NCI-H1694 treated with DMSO at 0.1 percent for 48 hours (cell line): ENCODE measurements around the gene ADH5.
"Not testable (repeated sequence)": the region's sequence is repeated elsewhere in the genome, so short reads cannot be mapped to it uniquely, and the experiment has no call there.

Experiments used
- DNase-seq: peaks from one replicate; lab custom pipeline; 2025; lab: John Stamatoyannopoulos, UW

The ADH5 gene

DNA sequence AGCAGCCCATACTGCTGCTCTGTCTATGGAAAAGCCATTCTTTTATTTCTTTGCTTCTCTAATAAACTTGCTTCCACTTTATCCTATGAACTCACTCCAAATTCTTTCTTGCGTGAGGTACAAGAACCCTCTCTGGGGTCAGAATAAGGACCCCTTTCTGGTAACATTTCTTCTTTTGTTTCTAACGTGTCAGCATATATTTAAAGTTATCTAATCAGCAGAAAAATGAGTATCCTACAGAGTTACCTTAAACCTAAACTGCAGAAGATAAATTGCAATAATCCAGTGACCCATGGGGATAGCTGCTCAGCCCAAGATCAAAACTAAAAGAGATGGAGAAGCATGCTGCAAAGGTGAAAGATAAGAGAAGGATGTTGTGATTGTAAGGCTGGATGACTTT lies 4.0 kb downstream of the ADH5 start:
- DNase-seq = no peak

DNA sequence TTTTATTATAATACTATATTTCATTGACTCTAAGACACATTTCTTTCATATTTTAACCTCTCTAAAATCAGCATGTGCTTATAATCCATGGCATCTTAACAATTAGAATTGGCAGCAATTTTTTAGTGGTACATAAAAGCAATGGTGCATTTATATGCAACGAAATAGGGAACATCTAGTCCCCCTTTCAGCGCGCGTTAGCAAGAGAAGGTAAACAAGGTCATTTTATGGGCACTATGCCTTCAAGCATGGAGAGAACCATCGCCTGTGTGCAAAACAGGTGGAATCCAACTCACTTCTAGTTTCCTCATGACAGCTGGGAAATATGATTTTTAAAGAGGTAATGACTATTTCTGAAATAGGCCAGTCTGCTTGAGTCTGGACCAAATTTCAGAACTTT lies 6.4 kb downstream of the ADH5 start:
- no peak for DNase-seq

DNA sequence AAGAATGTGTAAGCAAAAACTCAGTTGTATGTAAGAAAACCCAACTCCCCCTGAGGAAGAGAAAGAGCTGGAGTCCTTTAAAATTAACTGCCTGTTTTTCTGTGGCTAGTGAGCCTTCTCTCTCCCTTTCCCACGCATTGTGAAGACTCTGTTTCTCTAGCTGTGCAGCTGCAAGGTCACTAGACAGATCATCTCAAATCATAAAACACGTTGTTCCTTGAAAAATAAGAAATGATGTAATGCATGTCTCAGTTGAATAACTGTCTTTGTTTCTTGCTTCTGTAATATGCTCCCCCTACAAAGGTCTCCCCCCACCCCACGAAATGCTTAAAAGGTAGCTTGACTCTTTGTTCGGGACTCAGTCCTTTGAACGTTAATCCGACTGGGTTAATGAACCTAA lies 7.7 kb downstream of the ADH5 start:
- DNase-seq = not testable (repeated sequence)

DNA sequence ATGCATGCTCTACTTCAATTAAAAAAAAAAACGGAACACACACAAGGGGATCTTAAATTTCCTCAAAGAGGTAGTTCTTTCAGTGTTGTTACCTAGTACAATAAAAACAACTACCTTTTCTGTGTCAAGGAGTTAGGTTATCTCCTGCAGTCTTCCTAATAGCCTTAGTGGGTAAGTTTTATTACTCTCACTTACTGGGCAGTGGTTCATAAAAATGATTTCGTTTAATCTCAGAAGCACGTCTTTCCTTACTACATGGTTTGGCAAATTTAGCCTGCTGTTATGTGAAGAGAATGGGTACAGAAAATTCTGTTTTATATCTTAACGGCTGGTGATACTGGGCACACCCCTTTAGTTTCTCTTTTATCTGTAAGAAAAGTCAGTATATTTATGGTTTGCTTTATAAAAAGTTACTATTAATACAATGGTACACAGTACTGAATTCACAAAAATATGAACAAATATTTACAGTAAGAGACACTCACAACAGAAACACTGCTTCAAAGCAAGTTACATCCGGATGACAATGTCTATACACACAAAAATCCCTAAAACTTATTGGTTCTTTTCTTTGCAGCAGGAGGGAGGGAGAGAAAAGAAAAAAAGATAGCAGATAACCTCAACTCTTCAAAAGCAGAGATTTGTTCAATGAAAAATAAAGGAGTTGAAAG lies 8.8 kb downstream of the ADH5 start:
- DNase-seq = no peak

DNA sequence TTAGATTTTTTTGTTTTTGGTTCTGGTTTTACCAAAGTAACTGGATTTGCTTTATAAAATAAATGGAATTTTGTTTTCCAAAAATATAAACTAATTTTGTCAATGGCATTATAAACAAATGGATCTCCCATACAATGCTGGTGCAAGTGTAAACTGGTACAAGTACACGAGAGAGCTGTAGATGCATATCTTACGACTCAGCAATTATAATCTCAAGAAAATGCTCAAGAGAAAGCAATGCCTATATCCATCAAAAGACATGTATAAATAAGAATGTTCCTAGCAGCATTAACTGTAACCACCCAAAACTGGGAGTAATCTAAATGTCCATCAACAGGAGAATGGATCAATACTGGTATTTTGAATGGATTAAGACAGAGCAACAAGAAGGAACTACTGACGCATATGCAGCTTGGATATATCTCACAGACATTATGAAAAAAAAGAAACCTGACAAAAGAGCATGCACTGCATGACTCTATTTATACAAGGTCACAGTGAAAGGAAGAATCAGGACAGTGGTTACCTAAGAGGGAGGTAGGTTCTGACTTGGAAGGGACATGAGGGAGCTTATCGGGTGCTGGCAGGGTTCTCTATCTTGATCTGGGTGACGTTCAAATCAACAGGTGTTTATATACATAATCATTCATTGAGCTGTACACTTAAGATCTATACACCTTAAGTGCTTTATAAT lies 9.5 kb downstream of the ADH5 start:
- DNase-seq = no peak

DNA sequence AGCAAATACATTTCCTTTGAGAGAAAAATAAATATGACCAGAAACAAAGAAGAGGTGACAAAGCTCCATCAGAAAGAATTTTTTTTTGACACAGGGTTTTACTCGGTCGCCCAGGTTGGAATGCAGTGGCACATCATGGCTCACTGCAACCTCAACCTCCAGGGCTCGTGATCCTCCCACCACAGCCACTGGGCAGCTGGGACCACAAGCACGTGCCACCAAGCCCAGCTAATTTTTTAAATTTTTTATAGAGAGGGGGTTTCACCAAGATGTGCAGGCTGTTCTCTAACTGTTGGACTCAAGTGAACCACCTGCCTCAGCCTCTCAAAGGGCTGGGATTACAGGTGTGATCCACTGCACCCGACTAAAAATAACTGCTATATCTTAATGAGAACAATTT lies 10.3 kb downstream of the ADH5 start:
- no peak for DNase-seq

DNA sequence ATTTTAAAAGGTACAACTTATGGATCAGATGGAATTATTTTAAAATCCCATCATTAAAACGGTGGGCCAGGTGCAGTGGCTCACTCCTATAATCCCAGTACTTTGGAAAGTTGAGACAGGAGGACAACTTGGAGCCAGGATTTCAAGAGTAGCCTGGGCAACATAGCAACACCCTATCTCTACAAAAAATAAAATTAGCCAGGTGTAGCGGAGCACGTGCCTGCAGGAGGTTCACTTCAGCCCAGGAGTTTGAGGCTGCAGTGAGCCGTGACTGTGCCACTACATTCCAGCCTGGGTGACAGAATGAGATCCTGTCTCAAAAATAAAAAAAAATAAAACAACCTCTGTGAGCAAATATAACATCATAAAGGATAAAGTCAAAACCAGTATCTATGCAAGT lies 11.4 kb downstream of the ADH5 start:
- no peak for DNase-seq

DNA sequence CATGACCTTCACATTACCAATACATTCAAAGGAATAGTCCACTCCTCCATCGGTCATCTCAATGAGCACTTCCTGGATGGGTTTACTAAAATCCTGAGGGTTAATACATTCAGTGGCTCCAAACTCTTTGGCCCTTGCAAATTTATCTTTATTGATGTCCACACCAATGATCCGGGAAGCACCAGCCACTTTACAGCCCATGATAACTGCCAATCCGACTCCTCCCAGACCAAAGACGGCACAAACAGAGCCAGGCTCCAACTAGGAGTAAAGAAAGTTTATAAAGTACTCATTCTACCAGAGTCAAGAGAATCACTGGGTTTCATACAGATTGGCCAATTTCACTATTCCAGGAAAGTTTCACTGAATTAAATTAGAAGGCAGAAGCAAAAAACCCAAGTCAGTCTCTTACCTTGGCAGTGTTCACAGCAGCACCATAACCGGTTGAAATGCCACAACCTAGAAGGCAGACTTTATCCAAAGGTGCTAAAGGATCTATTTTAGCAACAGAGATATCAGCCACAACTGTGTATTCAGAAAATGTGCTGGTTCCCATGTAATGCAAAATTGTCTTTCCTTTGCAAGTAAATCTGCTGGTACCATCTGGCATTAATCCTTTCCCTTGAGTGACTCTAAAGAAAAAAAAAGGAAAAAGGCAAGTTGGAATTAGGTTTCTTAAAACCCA lies 12.2 kb downstream of the ADH5 start:
- DNase-seq = no peak

DNA sequence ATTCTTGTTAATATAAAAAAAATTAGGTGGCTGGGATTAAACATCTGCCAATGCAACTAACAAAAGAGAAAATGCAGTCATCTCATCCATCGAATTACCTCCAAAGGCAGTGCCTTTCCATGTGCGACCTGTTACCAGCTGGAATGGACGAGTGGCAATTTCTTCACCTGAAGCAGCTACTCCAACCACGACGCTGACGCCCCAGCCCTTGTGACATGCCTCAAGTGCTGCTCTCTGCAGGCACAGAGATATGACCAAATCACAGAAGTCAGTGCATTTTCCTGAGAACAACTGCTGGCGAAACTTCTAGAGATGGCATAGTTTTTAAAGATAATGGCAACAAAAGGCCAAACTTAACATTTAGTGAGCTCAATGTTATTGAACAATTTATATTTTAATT lies 13.8 kb downstream of the ADH5 start:
- DNase-seq = no peak

DNA sequence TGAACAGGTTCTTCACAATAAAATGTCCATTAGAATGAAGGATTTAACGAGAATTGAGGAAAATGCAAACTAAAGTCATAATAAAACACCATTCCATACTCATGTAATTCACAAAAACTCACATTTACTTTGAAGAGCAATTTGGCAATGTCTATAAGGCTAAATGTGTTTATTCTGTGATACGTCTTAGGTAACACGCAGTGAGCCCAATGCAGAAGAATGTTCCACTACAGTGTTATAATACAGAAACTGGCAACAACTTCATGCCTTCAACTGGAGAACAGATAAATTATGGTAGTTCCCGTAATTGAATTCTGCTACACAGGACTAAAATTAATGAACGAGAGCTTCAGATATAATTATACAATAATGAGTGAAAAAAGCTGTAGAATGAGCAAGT lies 17.4 kb downstream of the ADH5 start:
- no peak for DNase-seq

DNA sequence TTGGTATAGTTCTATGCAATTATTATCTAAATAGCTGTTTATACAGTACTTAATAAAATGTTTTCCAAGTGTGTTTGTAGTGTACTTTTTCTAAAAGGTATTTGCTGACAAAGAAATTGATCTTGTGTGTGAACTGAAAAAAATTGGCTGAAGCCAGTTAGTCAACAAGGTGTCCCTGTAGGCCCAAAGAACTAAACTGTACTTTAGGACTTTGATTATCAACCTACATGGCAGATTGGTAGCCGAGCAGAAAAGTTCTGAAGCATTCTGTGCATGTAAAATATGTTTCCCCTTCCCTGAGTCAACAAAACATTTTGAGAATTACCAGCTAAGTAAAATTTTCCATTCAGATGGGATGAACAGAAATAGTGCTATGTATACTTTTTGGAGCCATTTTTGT lies 21.0 kb downstream of the ADH5 start:
- no peak for DNase-seq

DNA sequence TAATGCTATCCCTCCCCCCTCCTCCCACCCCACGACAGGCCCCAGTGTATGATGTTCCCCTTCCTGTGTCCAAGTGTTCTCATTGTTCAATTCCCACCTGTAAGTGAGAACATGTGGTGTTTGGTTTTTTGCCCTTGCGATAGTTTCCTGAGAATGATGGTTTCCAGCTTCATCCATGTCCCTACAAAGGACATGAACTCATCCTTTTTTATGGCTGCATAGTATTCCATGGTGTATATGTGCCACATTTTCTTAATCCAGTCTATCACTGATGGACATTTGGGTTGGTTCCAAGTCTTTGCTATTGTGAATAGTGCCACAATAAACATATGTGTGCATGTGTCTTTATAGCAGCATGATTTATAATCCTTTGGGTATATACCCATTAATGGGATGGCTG lies 23.1 kb downstream of the ADH5 start:
- not testable (repeated sequence) for DNase-seq

DNA sequence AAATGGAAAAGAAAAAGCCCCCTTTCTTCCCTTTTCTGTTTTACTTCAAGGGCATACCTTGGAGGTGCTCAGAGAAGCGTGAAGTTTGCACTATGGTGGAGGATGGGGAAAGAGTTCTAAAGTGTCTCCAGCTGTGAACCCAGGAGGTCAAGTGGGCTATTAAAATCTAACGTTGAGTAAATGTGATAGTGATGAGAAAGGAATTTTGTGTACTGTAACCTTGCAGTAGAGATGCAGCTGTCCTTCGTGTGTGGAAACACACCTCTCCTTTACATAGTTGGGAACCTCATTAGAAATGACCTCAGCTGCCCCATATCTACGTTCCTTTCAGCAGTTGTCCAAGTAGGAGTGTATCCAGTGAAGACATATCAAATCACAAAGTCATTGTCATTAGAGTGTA lies 26.5 kb downstream of the ADH5 start:
- no peak for DNase-seq

DNA sequence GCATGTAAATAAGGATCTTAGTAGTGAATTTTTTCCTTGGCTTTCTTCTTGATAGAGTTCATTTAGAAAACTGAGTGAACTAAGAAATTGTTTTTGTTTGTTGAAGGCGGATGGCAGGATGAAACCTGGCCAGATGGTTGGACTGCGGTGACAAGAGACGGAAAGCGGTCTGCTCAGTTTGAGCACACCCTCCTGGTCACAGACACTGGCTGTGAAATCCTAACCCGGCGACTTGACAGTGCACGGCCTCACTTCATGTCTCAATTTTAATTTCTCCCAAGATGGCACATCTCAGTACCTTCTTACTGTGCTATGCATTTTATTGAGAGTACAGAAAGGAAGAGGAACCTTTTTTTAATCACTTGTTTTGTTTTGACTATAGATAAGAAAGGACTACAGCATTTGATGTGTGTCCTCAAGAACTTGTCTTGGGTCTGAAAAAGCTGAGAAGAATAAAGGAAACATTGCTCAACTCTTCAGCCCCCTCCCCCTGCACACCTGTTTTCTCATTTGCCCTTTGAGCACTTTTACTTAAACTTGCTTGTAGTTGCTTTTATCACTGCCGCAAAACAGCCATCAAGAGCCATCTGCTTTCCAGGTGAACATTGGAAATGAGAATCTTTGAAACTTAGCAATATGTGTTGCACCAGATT lies 27.4 kb downstream of the ADH5 start:
- DNase-seq = no peak

DNA sequence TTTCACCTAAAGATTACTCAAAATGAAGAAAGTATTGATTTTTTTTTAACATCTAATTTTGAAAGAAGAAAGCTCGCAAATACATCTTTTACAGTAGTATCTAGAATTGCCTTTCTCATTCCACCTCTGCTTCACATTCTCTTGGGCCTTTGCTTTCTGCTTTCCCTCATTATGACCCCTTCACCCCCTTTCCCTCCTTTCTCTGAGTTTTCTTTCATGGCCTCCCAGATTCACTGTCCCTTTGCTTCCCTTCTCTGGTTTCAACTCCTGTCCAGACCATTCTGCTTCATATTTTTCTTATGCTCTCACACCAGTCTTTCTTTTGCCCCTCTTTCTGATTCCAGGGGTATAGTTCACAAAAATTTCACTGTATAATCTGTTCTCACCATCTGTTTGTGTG lies 29.0 kb downstream of the ADH5 start:
- no peak for DNase-seq

DNA sequence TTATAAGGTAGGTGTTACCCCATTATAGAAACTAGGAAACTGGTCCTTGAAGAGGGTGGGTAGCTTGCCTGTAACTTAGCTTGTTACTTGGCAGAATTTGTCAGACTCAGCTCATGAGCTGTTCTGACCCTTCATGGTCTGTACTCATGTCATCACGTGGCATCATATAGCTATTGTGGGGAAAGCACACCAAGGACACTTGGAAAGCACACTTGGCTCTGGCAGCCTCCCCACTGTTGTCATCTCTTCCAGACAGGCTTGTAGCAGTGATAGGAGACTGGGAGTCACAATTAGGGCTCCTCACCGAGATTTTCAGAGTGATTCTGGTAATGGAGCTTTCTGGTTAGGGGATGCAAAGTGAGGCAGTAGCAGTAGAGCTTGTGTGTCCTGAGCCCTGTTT lies 30.4 kb downstream of the ADH5 start:
- DNase-seq = no peak

DNA sequence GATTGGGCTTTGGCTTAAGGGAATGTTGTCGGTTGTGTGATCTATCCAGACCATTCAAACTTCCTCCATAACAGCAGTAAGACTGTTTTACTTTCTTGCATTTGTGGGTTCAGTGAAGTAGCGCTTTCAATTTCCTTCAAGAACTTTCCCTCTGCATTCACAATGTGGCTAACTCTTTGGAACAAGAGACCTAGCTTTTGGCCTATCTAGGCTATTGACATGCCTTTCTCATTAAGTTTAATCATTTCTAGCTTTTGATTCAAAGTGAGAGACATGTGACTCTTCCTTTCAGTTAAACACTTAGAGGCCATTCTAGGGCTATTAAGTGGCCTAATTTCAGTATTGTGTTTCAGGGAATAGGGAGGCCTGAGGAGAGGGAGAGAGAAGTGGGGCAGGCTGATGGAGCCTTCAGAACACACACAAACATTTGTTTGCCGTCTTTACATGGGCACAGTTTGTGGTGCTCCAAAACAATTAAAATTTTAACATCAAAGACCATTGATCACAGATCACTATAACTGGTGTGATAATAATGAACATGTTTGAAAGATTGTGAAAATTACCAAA lies 34.1 kb downstream of the ADH5 start:
- DNase-seq = no peak

DNA sequence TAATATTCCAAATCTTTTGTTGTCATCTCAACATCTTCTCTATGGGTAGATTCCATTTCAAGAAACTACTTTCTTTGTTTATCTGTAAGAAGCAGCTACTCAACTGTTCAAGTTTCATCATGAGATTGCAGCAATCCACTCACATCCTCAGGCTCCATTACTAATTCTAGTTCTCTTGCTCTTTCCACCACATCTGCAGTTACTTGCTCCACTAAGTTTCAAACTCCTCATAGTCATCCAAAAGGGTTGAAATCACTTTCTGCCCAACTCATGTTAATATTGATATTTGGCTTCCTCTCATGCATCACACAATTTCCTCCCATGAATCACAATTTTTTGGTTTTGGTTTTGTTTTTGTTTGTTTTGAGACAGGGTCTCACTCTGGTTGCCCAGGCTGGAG lies 35.7 kb downstream of the ADH5 start:
- DNase-seq = no peak

DNA sequence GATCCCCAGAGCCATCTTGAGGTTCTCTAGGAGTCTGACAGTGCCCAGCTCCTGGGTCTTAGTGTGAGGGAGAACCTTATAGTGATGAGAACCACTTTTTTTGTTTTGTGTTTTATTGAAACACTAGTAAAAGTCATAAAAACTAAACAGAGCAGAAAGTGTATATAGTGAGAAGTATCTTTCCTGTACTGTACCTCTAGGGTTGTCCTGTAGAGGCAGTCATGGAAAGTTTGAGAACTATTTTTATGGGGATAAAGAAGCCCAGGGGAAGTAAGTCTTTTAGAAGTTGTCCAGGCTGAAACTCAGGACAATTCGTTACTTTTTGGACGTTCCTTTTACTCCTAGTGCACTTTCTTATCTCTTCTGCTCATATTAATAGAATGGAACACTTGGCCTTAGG lies 40.9 kb downstream of the ADH5 start:
- DNase-seq = no peak

DNA sequence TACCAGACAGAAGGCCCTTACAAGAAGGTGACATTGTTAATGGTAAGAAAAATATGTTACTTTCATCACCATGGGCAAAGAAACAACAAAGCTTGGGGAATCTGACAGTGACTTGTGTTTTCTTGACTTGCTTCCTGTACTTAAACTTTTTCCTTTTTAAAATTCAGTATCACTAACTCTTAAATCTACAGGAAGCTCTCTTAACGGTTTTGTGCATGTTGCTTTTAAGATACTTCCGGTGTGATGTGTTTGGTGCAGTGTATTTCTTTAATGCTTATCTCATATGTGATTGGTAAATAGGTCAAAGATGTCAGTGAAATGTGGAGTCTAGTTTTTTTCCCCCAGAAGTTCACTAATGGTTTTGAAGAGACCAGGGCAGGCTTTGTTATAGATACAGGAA lies 45.2 kb downstream of the ADH5 start:
- no peak for DNase-seq

DNA sequence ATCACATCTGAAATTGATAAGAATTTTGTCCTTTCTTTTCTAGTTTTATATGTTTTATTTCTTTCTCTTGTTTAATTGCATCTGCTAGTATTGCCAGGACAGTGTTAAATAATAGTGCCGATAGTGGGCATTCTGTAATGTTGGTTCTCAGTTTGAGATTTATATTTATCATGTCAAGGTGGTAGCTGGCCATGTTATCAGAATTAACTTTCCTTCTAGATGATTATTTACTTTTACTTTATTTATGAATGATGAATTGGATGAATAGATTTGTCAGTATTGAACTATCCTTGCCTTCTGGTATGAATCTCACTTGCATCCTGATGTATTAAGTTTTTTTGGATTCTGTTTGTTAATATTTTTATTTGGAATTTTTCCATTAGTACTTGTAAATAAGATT lies 50.4 kb downstream of the ADH5 start:
- no peak for DNase-seq

DNA sequence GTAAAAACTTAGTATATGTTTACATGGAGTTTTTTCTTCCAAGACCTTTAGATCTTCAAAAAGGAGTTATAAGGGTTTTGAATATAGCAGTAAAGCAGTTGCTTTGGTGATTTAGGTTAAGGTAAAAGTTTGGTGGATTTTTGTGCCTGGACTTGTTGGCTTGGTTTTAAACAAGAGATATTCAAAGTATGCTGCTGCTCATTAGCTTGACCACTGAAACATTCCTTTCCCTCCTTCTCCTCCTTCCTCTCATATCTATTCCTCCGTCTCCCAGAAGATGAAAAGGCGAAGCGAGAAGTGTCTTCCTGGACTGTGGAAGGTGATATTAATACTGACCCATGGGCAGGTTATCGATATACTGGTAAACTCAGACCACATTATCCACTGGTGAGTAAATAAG lies 54.6 kb downstream of the ADH5 start:
- no peak for DNase-seq

DNA sequence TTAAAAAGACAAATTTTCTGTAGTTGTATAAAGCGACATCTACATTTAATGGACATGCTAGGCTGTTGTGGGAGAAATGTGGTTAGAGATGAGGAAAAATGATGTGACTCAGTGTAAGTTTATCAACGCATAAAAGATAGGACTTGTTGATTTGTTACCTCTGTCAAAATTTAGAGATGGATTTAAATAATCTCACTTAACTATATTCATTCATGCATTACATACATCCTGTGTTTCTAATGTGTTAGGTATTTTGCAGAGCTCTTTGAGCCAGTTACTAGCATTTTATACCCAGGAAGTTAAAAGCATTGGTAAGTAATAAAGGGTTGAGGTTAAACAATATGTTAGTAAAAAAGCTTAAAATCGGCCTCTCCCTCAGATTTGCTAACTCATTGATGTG lies 58.7 kb downstream of the ADH5 start:
- DNase-seq = no peak
